Measurements from ENCODE around the gene ZNF81.

- TF ChIP-seq CTCF (IDR thresholded peaks at IDR 0.05; ENCODE audit: low read length) (no peak), EZH2 (IDR thresholded peaks at IDR 0.05; ENCODE audit: borderline replicate concordance, low read length) (no peak)
Observed at GRCh38 chrX:47859686-47860085, 23.0 kb downstream of the ZNF81 start.
